Endothelial cell of hepatic sinusoid (primary cell): ENCODE measurements around the gene S100A13.

Source experiments
- in situ Hi-C: cut with HindIII; loops from 2 replicates; pipeline ENCODE4 v1.10.0; 2017; ENCODE audit warnings: low sequenced_read_pairs

Gene S100A13

GRCh38 chr1:153628638-153629342 is 1.5 kb upstream of the S100A13 start:
- in situ Hi-C loops = no loop called here

DNA sequence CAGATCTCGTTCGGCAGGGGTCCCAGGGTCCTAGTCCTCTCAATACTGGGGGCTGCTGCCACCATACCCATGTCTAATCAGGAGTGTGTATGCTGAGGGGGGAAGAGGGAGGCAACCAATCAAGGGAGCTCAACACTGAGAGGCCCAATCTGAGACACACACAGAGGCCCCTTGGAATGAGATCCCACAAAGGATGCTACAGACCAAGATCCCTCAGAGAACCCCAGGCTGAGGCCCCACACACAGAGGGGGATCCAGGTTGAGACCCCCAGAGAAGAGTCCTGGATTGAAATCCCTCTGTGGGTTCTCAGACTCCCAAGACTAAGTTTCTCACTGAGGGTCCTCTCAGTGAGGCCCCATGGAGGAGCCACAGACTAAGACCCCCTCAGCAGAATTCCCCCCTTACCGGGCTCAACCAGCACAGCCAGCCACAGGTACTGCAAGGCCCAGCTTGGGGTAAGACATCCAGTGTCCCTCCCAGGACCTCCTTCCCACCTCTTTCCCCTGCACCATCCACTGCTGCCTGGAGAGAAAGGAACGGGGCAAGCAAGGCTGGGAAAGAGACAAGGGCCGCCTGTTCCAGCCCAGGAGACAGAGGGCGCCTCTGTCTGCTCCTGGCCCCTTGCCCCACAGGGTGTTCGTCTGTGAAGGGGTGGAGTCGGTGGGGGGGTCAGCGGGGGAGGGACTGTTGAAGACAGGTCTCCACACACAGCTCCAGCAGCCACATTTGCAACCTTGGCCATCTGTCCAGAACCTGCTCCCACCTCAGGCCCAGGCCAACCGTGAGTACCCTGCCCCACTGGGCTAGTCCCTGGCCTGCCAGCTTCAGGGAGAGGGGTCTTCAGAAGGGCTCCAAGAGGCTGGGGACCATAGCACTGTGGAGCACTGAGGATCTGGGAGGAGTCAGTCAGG is 666 bp upstream of the S100A13 start, which contains the start of gene S100A1:
S100A1 (plus strand) TSS at position 720 of the 912 bp plus-strand sequence. CDS start 2,088 bp downstream, outside the sequence.
- in situ Hi-C loops = no loop called here

DNA sequence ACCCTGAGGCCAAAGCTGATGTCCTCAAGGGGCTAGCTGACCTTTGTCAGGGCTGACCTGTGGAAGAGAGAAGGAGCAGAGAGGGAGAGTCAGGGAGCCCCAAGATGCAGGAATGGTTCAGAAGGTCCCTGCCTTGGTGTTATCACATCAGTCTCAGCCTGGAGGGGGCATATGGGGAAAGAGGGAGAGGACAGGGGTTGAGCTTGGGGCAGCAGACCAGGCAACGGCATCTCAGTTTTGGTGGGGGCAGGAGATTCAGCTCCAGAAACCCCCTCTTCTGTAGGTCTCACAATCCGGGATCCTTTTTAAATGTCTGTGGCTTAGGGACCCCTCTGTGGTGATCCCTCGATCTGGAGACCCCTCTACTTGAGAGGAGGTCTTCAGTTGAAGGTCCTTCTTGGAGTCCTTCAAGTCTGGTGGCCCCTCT is 815 bp downstream of the S100A13 start:
- in situ Hi-C loops = no loop called here

GRCh38 chr1:153624965-153625611 is 2.2 kb downstream of the S100A13 start:
- in situ Hi-C loops = no loop called here

- in situ Hi-C loops = no loop called here
Observed at GRCh38 chr1:153623101-153623500, 4.2 kb downstream of the S100A13 start.

DNA sequence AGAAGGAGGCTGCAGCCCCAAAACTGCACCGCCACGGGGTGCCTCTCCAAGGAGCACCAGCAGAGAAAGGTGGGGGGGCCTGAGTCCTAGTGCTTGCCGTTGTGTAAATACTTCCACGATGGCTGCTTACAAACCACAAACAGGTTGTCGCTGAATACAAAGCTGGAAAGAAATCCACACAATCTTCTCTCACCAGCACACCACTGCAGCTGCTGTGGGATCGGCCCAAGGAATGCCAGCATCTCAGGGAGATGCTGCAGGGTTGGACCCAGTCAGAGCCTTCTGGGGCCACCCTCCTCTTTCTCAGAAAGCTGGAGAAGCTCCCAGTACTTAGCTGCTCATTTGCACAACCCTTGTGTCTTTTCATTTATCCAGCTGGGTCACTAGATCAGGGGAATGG is 8.1 kb downstream of the S100A13 start:
- in situ Hi-C loops = no loop called here

- in situ Hi-C loops = no loop called here
Observed at GRCh38 chr1:153617663-153618062, 9.6 kb downstream of the S100A13 start.

DNA sequence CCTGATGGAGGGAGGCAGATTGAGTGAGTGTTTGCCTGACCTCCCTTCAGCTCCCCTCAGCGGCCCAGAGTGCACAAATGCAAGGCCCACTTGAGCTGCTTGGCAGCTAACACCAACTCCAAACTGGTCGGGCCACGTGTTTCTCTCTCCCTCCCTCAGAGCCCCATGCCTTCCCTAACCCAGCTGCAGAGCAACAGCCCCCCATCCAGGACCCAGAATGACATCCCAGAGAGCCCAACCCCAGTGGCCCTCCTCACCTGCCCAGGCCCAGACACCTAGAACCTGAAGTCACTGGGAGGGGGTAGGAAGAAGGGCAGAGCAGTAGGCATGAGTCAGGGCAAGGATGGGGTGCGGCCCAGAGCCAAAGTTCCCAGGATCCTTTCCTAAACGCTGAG is 10.4 kb downstream of the S100A13 start:
- in situ Hi-C loops = no loop called here

- in situ Hi-C loops = no loop called here
Observed at GRCh38 chr1:153616144-153616916, 11.0 kb downstream of the S100A13 start, which contains the start of gene S100A14. Gene S100A14 (minus strand): TSS chr1:153616325. CDS start chr1:153615858, 467 bp downstream.

- in situ Hi-C loops = no loop called here
Observed at GRCh38 chr1:153615406-153615805, 11.9 kb downstream of the S100A13 start.

- in situ Hi-C loops = no loop called here
Observed at GRCh38 chr1:153614906-153615305, 12.4 kb downstream of the S100A13 start.

DNA sequence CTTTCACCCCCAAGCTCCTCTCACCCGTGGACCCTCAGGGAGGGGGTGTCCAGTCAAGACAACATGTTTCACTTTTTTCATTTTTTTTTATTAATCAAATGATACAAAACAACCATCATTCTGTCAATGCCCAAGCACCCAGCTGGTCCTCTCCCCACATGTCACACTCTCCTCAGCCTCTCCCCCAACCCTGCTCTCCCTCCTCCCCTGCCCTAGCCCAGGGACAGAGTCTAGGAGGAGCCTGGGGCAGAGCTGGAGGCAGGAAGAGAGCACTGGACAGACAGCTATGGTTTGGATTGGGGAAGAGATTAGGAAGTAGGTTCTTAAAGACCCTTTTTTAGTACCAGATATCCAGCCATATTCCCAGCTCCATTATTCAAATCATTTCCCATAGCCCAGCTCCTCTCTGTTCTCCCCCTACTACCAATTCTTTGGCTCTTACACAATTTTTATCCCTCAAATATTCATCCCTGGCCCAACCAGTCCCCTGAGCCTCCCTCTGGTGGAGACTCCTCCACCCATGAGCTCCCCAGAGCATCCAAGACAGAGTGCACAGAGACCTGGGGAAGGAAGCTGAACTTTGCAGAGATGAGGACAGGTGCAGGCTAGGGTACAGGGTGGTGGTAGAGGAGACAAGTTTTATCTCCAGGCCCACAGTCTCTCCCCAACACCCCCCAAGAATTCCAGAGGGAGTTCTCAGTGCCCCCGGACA is 13.0 kb downstream of the S100A13 start:
- in situ Hi-C loops = no loop called here

- in situ Hi-C loops = no loop called here
Observed at GRCh38 chr1:153613406-153613805, 13.9 kb downstream of the S100A13 start.

DNA sequence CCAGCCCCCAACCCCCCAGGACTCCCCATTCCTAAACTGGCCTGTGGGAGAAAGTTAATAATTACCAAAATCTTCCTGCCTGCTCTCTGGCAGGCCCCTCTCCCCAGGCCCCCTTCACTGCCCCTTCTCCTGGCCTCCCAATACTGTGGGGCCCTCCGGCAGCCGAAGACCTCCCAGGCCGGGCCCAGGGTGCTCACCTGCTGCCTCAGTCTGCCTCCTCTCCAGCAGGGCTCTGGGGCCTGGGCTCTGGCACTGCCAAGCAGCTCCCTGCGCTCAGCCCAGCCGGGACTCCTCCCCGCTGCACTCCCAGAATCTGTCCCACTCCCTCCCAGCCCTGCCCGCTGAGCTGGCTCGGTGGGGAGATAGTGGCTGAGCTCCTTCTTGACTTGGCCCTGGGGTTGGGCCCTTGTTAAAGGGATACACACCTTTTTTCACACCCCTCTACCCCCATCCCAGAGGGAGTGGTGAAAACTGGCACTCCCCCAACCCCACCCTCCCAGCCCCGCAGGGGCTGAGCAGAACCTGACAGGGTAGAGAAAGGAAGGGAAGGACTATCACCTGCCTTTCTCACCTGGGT is 14.5 kb downstream of the S100A13 start, which contains the start of gene S100A16:
S100A16 (minus strand) TSS at position 383 of the 577 bp plus-strand sequence. CDS start 4,986 bp downstream, outside the sequence.
- in situ Hi-C loops = no loop called here

DNA sequence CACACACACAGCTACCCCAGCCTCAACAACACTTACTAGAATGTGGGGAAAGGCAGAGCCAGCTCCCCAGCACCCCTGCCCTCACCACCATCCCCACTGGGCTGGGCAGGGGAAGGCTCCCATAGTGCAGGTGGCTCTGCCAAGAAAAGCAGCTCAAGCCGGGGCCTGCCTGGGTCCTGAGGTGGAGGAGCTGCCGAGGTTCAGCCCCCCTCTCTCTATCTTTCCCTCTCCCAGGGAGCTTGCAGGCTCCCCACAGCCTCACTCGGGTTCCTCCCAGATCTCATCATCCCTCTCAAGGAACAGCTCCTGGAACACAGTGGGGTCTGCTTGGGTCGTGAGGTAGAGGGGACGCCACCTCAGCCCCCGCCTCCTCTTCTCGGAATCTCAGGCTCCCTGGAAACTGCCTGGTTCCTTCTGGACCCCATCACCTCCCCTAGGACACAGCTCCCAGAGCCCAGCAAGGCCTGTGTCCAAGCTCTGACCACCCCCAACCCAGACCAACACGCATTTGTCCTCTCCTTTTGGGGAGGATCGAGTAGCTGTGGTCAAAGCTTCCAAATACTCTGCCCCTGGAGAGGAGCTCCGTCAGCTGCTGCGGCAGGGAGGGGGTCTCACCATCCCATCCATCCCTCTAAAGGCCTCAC is 15.1 kb downstream of the S100A13 start:
- in situ Hi-C loops = no loop called here

DNA sequence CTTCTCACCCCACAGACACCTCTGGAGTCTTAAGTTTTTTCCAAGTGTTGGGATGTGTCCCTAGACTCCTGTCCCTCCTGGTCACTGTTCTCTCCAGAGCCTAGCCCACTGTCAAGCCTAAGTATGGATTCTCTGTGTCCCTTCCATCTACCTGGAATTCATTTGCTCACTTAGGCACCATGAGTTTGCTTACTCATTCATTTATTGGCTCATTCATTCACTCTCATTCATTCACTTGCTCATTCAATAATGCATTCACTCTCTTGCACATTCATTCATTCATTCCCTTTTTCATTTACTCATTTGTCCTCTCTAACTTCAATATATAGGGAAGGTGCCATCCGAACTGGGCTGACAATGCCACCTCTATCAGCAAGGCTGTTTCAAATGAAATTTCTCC is 15.9 kb downstream of the S100A13 start:
- in situ Hi-C loops = no loop called here

DNA sequence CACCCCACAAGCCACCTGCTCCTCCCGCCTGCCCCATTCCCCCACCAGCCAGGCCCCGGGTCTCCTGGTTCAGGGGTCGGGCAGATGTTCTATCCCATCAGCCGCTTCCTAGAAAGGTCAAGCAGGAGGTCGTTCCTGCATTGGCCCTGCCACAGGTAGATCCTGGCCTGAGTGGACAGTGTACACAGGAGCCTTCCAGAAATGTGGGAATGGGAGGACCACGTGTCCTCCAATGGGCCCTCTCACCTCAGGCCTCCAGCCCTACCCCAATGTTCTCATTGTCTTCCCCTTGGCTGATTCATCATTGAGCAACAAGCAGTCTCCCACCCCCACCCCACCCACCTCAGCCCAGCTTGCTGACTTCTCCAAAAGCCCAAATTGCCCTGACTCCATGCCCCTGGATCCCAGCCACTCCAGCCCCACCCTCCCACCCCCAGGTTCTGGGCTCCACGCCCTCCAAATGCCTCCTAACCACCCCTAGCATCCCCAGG is 16.4 kb downstream of the S100A13 start:
- in situ Hi-C loops = no loop called here

- in situ Hi-C loops = no loop called here
Observed at GRCh38 chr1:153610334-153610733, 17.0 kb downstream of the S100A13 start.

DNA sequence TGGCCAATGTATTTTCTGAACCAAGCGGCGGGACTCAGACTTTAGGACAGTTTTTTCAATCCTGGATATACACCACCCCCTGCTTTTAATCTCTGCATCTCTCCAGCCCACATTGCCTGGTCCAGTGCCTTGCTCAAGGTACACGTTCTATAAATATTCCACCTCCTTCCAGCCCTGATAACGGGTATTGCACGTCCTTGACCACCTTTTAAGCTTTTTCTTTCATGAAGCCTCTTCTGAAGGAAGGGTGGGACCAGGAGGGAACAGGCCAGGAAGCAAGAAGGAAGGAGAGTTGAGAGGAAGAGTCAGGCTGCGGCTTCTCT is 17.8 kb downstream of the S100A13 start:
- in situ Hi-C loops = no loop called here
